Memory B cell (primary cell): ENCODE data around the gene SLC10A2.
A peak's percentile ranks its signal among the peaks of the same experiment; 100 is the strongest.

ENCODE experiments used
- ATAC-seq: fragments of 150-1000 bp; cut with Tn5 transposase; 2 replicates; pipeline ENCODE4 v1.10.0; 2021; ENCODE audit warnings: low read depth, mild to moderate bottlenecking, moderate library complexity
- DNase-seq, 2 donors: peaks; one replicate each; pipeline ENCODE4 v3.0.0; 2022; ENCODE audit warnings: low spot score in 2 of 2
- H3K27ac Mint-ChIP-seq: one replicate; pipeline ENCODE4 v1.8.0; 2022; ENCODE audit warnings: mild to moderate bottlenecking, moderate library complexity, mixed read lengths
- H3K27me3 Mint-ChIP-seq: one replicate; pipeline ENCODE4 v1.8.0; 2022; ENCODE audit warnings: mixed read lengths
- H3K36me3 Mint-ChIP-seq: one replicate; pipeline ENCODE4 v1.8.0; 2022; ENCODE audit warnings: mild to moderate bottlenecking, mixed read lengths
- H3K4me1 Mint-ChIP-seq: one replicate; pipeline ENCODE4 v1.8.0; 2022; ENCODE audit warnings: mixed read lengths
- H3K4me3 Mint-ChIP-seq: one replicate; pipeline ENCODE4 v1.8.0; 2022; ENCODE audit warnings: mild to moderate bottlenecking, moderate library complexity, mixed read lengths
- H3K9me3 Mint-ChIP-seq: one replicate; pipeline ENCODE4 v1.8.0; 2022; ENCODE audit warnings: mixed read lengths

SLC10A2 gene

GRCh38 chr13:103030776-103031175 lies 35.4 kb downstream of the SLC10A2 start:
- no peak overlapping the region for H3K4me3 Mint-ChIP-seq
- no peaks in the 10 kb centered on the region for H3K36me3 Mint-ChIP-seq
- DNase-seq (no peak), ATAC-seq (no peak)
- peaks cover 6% of the 10 kb centered on the region for H3K9me3 Mint-ChIP-seq
- no peaks in the 10 kb centered on the region for H3K27me3 Mint-ChIP-seq
- H3K27ac Mint-ChIP-seq, result no peak overlapping the region
- peaks cover 7% of the 10 kb centered on the region for H3K4me1 Mint-ChIP-seq

DNA sequence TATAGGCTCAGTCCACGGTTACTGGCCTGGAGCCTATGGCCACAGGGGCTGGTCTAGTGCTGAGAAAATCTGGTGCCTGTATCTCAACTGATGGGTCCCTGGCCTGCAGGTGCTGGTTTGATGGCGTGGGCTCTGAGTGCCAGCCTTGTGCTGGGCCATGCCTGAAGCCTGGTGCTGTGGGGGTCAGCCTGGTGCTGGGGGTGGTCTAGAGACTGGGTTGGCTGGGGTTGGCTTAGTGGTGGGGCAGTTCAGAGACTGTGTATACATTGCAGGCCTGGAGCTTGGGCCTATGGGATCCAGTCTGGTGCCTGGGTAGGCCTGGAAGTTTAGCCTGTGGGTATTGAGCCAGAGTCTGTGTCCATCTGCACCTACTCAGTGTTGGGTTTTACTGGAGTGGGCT lies 36.4 kb downstream of the SLC10A2 start:
- no peak overlapping the region for H3K4me3 Mint-ChIP-seq
- H3K36me3 Mint-ChIP-seq, result no peaks in the 10 kb centered on the region
- peaks cover 8% of the 10 kb centered on the region for H3K9me3 Mint-ChIP-seq
- ATAC-seq, result no peak
- DNase-seq, result no peak
- peaks cover 7% of the 10 kb centered on the region for H3K4me1 Mint-ChIP-seq
- no peak overlapping the region for H3K27ac Mint-ChIP-seq
- no peaks in the 10 kb centered on the region for H3K27me3 Mint-ChIP-seq

GRCh38 chr13:103022336-103022735 lies 43.9 kb downstream of the SLC10A2 start:
- H3K27me3 Mint-ChIP-seq, result no peaks in the 10 kb centered on the region
- no peaks in the 10 kb centered on the region for H3K36me3 Mint-ChIP-seq
- no peak overlapping the region for H3K27ac Mint-ChIP-seq
- H3K4me1 Mint-ChIP-seq, result no peaks in the 10 kb centered on the region
- no peak overlapping the region for H3K4me3 Mint-ChIP-seq
- H3K9me3 Mint-ChIP-seq, result peaks cover 6% of the 10 kb centered on the region
- ATAC-seq (no peak), DNase-seq (no peak)

GRCh38 chr13:103018556-103018955 lies 47.7 kb downstream of the SLC10A2 start:
- Mint-ChIP-seq H3K36me3 (no peaks in the 10 kb centered on the region), H3K9me3 (peaks cover 2% of the 10 kb centered on the region), H3K27ac (no peak overlapping the region), H3K4me3 (no peak overlapping the region), H3K27me3 (no peaks in the 10 kb centered on the region), H3K4me1 (no peaks in the 10 kb centered on the region)
- no peak for DNase-seq
- no peak for ATAC-seq

GRCh38 chr13:103012646-103013045 lies 53.6 kb downstream of the SLC10A2 start:
- Mint-ChIP-seq H3K4me1 (peaks cover 3% of the 10 kb centered on the region), H3K27ac (no peak overlapping the region), H3K9me3 (peaks cover 2% of the 10 kb centered on the region), H3K4me3 (no peak overlapping the region), H3K36me3 (no peaks in the 10 kb centered on the region), H3K27me3 (no peaks in the 10 kb centered on the region)
- ATAC-seq (no peak), DNase-seq (no peak)

DNA sequence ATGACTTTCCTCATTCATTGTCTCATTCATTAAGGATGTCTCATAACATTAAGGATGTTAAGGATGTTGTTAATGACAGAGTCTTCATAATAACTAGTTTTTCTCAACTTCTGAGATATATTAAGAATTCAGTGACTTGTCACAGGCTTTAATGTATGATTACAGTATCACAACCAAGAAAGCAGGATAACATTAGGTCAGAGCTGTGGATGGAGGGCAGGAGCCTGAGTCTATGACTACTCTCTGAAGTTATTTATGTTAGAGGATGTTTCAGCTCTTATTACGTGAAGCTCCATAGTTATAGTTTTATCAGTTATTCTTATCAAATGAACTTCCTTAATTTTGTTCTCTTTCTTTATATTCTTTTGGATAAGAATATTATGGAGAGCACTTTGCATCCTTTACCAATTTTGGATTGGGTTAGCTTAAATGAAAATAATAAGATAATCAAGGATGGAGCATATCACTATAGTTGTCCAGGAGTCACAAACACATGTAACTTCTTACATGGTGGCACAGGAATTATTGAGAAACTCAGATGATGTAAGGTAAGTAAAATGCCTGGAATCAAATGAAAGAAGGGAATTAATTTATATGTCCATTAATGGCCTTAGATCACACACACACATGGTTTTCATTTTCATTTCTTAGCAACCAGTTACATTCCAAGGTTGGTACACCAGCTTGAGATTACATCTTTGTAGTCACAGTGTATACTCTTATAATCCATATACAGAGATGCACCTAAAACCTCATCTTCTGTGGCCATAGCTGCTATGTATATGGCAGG lies 57.0 kb downstream of the SLC10A2 start:
- H3K27ac Mint-ChIP-seq, result no peak overlapping the region
- peaks cover 6% of the 10 kb centered on the region for H3K4me1 Mint-ChIP-seq
- no peak for ATAC-seq
- no peak for DNase-seq
- no peaks in the 10 kb centered on the region for H3K27me3 Mint-ChIP-seq
- no peak overlapping the region for H3K4me3 Mint-ChIP-seq
- H3K9me3 Mint-ChIP-seq, result no peaks in the 10 kb centered on the region
- H3K36me3 Mint-ChIP-seq, result no peaks in the 10 kb centered on the region

GRCh38 chr13:103007427-103007762 lies 58.8 kb downstream of the SLC10A2 start:
- Mint-ChIP-seq H3K4me3 (peak overlapping the region; percentile 9), H3K36me3 (no peaks in the 10 kb centered on the region), H3K27ac (no peak overlapping the region)

DNA sequence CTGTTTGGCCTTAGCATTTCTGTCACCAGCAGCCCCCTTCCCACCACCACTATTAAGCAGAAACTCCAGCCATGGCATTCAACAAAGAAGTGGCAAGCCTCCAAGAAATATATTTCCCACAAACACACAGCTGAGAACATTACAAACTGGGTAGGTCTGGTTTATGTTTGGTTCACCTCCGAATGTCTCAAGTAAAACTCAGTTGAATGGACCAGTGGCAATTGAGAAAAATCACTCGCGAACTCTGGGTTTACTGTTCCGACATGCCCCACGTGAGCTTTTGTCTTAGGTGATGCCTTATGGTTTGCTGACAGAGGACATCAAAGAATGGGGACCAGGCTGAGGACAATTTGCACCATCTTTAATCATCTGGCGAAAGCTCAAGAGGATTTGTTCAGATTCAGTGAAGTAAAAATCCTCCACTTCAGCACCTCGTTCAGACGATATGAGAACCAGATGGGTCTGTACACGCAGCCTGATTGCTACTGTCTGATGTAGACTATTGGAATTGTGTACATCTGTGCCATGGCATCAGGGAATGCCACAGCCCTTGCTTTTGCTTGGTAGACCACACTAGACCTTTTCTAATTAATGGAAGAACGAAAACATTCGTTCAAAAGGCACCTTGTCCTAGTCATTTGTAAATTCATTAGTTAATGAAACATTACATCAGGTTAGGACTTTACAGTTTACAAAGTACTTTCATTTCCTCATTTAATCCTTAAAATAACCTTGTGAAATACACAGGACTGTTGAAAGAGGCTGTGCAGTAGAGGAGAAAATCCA lies 59.4 kb downstream of the SLC10A2 start:
- ATAC-seq, result peak; percentile 29
- Mint-ChIP-seq H3K9me3 (peaks cover 2% of the 10 kb centered on the region), H3K27me3 (no peaks in the 10 kb centered on the region), H3K27ac (no peak overlapping the region), H3K4me1 (peaks cover 6% of the 10 kb centered on the region), H3K4me3 (no peak overlapping the region), H3K36me3 (no peaks in the 10 kb centered on the region)
- DNase-seq, result no peak

More at GRCh38 chr13:103007427-103007762, 58.8 kb downstream of the SLC10A2 start:
- ATAC-seq (no peak), DNase-seq (no peak)
- peaks cover 6% of the 10 kb centered on the region for H3K4me1 Mint-ChIP-seq
- H3K9me3 Mint-ChIP-seq, result no peaks in the 10 kb centered on the region
- H3K27me3 Mint-ChIP-seq, result no peaks in the 10 kb centered on the region

- no peaks in the 10 kb centered on the region for H3K27me3 Mint-ChIP-seq
- no peak overlapping the region for H3K27ac Mint-ChIP-seq
- peaks cover 6% of the 10 kb centered on the region for H3K4me1 Mint-ChIP-seq
- H3K36me3 Mint-ChIP-seq, result no peaks in the 10 kb centered on the region
- no peak overlapping the region for H3K4me3 Mint-ChIP-seq
- peaks cover 6% of the 10 kb centered on the region for H3K9me3 Mint-ChIP-seq
- DNase-seq (no peak), ATAC-seq (no peak)
Observed at GRCh38 chr13:103004661-103005345, 61.4 kb downstream of the SLC10A2 start.

DNA sequence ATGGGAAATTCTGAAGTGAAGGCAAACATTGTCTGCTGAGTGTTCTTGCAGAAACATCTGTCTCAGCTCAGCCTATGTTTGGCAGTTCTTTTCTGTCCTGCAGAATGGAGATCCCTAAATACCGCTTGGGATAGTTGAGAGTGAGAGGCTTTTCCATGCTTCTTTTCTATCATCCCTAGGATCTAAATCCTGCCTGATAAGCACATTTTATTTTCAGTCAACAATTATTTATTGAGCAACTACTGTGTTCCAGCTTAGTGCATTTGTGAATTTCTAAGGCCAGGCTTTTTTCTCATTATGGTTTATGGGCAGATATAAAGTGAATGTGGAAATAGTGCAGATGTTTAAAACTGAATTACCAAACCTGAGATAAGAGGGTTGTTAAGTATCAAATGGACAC lies 62.6 kb downstream of the SLC10A2 start:
- ATAC-seq (no peak), DNase-seq (no peak)
- Mint-ChIP-seq H3K4me3 (no peak overlapping the region), H3K36me3 (no peaks in the 10 kb centered on the region), H3K27me3 (no peaks in the 10 kb centered on the region), H3K4me1 (peaks cover 6% of the 10 kb centered on the region), H3K27ac (no peak overlapping the region), H3K9me3 (peaks cover 6% of the 10 kb centered on the region)

- H3K36me3 Mint-ChIP-seq, result no peaks in the 10 kb centered on the region
- peaks cover under 1% of the 10 kb centered on the region for H3K4me1 Mint-ChIP-seq
- H3K27me3 Mint-ChIP-seq, result no peaks in the 10 kb centered on the region
- no peak overlapping the region for H3K4me3 Mint-ChIP-seq
- H3K9me3 Mint-ChIP-seq, result peaks cover 6% of the 10 kb centered on the region
- DNase-seq (no peak), ATAC-seq (no peak)
- no peak overlapping the region for H3K27ac Mint-ChIP-seq
Observed at GRCh38 chr13:103002279-103002678, 63.9 kb downstream of the SLC10A2 start.

GRCh38 chr13:103000157-103000556 lies 66.1 kb downstream of the SLC10A2 start:
- Mint-ChIP-seq H3K4me1 (no peaks in the 10 kb centered on the region), H3K27ac (no peak overlapping the region), H3K4me3 (no peak overlapping the region)

DNA sequence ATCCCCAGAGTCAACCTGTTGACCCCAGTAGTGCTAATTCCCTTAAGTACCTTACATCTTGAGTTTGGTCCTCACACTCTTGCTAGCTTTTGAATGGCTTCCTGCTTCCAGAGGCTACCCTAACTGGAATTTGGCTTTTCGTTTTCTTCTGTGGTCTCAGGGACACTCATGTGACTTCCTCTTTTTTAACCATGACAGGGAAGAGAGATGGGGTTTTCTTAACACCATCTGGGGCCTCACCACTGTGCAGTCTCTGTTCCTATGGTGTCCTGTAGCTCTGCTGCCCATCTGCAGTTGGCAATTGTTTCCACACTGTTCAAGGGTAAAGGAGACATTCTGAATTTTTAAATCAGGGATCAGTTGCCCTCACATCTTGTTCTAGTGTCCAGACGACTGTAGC lies 66.7 kb downstream of the SLC10A2 start:
- Mint-ChIP-seq H3K4me3 (no peak overlapping the region), H3K9me3 (peaks cover 12% of the 10 kb centered on the region), H3K4me1 (no peaks in the 10 kb centered on the region), H3K27ac (no peak overlapping the region), H3K36me3 (no peaks in the 10 kb centered on the region), H3K27me3 (no peaks in the 10 kb centered on the region)
- ATAC-seq, result no peak
- DNase-seq, result no peak

More at GRCh38 chr13:103000157-103000556, 66.1 kb downstream of the SLC10A2 start:
- Mint-ChIP-seq H3K27me3 (no peaks in the 10 kb centered on the region), H3K36me3 (no peaks in the 10 kb centered on the region), H3K9me3 (peaks cover 12% of the 10 kb centered on the region)
- no peak for ATAC-seq
- no peak for DNase-seq
